Measurements from ENCODE around the gene NUDT16L1.

The NUDT16L1 gene

DNA sequence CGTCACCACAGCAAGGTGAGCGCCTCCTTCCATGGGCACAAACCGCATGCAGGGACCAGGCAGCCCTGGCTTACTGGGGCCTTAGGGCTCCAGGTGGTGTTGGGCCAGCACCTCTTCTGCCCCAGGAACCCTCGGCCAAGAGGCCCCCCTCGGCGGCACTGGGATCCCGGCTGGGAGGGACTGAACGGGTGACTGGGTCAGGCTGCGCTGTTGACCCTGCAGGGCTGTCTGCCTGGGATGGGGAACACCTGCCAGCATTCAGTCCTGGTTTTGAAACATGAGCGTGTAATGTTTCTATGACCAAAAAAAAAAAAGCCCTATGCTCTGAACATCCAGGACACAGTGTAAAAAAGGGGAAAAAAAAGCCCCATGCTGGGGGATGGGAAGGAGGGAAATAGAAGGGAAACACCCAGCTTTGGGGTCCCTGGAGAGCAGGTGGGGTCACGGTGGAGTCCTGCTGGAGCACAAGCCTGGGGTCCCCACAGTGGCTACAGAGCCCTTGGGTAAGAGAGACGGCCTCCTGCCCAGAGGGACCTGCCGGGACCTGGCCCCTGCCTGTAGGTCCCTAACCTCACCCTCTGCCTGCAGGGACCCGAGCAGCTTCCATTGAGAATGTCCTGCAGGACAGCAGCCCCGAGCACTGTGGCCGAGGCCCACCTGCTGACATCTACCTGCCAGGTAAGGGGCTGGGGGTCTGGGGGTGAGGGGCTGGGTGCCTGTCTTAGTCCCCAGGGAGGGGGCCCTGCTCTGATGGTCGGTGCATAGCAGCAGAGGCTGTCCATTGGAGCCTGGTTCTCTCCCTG lies 9.9 kb upstream of the NUDT16L1 start:
- no peak for DNase-seq

DNA sequence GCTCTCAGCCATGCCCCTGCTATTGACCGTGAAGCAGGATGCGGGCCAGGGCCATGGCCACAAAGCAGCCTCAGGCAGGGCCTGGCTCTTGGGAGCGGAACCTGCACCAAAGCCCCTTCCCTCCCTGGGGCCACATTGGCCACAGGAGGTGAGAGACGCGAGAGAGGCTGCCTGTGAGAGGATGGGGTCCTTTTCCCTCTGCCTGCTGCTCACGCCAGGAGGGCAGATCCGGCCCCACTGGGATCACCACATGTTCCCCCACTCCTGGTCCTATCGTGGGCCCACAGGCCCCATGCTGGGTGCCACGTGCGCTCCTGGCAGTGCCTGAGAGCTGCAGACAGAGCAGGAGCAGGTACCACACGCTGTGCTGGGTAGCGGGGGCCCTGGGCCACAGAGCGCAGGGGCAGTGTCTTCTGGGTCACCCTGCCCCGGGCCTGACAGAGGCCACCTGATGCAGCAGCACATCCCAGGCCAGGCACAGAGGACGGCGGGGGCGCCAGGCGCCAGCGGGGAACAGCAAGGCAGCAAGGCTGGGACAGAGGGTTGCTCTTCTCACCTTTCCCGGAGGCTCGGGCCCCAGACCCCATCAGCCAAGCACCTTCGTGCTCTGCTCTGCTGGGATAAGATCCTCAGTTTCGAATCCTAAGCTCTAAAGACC lies 9.2 kb upstream of the NUDT16L1 start:
- DNase-seq = no peak

DNA sequence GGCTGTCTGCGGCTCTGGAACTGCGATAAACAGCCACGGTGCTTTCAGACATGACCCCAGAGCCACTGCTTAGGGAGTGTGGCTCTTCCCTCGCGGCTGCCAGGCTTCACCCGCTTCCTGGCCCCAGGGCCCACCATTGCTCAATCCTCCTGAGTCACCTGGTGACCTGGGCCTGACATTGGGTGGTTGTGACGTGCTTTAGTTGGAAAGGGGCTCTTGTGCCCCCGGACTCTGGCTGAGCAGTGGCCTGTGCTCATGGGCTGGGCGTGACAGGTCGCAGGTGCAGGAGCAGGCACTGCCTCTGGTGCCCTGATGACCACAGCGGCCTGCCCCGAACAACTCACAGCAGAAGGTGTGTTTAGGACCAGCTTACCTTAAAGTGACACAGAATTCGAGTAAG lies 8.6 kb upstream of the NUDT16L1 start:
- no peak for DNase-seq

DNA sequence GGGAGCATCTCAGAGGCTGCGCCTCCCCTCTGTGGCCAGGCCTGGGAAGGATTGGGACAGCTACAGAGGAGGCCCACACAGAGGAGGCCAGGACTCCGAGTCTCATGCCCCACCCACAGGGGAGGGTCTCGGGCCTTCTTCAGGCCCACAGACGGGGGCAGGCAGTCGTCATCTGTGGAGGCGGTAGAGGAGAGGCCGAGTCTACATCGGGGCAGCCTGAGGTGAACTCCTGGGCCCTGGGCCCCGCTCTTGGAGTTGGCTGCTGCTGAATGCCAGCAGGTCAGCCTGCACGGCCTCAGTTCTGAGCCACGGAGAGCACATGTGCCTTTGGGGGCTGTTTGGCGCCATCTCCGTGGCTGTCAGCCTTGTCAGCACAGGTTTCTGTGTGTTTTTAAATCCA lies 8.1 kb upstream of the NUDT16L1 start:
- no peak for DNase-seq

DNA sequence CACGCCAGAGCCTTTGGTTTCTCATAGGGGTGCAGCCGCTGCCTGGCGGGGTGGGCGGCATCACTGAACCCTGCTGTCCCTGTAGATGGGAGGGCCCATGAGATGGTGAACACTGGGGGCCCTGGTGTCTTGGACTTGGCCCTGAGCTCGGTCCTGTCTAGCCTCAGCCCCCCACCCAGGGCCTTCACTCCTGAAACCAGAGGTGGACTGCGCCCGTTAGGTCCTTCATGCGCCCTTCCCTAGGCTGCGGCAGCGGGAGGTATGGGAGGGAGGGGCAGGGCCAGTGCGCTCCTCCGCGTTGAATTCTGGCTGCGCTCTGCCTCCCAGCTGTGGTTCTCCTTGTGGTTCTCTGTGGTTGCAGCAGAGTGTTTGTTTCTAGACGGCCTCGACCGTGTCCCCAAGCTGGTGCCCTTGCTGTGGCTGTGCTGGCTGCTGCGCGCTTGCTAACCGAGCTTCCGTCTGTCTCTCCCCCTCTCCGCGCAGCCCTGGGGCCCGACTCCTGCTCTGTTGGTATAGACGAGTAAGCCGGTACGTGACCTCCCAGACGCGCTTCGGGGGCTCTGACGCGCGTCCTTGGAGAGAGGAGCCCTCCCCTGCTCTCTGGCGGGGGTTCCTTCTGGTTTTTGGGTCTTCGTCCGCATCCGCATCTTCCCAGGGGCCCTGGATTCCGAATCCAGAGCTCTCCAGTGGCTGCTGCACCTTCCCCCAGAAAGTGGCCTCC lies 7.4 kb upstream of the NUDT16L1 start:
- DNase-seq = no peak

DNA sequence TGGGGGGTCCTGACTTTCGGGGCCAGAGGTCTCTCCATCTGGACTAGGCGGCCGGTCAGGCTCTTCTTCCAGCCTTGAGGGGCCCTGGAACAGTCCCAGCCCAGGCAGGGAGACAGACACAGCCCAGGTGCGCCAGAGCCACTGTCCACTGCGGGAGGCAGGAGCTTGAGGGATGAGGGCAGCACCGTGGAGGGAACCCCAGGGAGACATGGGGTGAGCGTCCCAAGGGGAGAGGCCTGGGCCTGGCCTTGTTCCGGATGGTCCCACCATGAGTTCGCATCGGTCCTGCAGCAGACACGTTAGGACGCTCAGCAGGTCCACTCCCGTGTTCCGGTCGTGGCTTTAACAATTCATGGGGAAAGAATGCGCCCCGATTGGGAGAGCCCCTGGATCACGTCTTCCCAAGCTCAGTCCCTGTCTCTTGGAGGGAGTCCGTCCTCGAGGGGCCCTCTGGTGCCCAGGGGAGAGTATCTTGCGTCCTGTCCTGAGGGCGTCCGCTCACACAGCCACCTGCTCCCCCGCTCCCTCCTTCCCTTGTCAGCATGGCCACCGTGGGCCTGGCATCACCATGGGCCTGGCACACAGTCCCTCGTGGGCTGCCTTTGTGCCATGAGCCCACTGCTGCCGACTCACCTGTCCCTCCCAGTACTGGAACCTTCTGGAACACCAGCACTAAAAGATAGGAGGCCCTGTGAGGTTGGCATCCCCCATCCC lies 6.7 kb upstream of the NUDT16L1 start:
- DNase-seq = no peak

DNA sequence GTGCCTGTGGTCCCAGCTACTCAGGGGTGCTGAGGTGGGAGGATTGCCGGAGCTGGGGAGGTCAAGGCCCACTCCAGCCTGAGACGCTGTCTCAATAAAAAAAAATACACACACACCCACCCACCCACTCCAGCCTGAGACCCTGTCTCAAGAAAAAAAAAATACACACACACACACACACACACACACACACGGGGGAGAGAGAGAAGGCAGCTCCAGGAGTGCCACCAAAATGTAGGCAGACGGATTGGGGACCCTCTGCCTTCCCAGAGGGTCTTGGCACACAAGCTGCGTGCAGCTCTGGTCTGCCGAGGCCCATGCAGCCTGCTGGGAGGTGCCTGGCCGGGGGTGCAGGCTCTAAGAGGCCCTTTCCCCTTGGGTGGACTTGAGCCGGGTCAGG lies 5.9 kb upstream of the NUDT16L1 start:
- DNase-seq = no peak

DNA sequence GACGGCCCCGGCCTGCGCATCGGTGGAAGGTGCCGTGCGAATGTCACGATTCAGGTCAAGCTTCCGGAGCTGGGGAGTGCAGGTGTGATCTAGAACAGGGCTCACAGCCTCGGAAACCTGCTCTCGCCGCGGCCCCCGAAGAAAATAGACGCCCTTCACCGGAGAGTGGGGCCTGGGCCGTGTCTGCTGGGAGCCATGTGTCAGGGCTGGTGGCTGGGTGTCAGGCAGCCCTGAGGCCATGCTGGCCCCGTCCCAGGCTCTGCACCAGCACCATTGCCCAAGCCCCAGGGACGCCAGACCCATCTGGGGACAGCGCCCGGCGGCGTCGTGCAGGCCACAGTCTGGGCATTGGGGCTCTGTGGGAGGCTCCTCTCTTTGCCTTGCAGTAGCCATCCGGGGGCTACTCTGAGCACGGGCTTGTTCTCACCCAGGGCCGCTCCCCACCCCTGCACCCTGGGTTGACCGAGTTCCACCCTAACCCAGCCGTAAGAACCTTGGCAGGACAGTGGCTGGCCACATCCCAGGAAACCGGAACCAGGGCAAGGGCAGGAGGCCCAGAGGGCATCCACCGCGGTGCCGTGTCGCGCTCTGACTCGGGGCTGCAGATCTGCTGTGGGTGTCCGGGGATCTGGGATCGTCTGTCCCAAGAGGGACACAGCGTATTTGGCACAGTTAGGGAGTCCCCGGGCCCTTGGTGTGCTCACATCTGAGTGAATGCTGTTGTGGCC lies 5.3 kb upstream of the NUDT16L1 start:
- DNase-seq = no peak

DNA sequence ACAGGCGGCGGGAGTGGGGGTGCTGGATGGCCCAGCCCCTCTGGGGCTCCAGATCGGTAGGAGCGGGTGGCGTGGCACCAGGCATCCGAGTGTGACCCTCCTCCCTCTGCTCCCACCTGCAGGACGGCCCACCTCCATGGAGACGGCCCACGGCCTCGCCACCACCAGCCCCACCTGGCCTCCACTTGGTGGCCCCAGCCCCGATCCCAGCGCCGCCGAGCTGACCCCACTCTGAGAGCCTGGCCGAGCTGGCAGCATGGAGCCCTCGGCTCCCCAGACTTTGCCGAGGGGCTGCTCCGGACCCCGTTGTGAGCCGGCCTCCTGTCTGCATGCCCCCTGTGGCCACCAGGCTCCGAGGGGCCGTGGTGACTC lies 4.7 kb upstream of the NUDT16L1 start:
- no peak for DNase-seq

DNA sequence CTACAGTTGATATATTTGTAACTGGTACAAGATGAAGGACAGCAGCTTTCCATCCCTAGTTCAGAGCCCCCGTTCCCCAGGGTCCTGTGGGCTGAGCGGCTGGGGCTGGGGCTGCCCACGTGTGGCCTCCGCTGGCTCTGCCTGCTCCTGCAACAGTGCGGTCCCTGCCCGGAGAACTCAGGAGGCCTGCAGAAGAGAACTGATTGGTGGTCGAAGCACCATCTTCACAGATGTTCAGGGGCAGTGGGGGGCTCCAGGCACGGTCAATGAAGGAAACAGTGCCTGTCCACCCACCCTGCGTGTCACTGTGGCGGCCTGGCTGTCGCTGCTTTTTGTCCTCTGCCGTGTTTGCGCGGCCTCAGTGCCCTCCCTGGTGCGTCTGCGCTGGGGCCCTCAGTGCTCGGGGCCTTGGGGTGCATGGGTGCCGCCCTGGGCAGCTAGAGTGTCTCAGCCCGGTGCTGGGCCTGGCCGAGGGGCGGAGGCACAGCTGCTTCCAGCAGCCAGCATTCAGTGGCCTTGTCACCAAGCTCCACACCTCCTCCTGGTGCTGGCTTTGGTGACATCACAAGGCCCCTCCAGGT lies 4.2 kb upstream of the NUDT16L1 start:
- DNase-seq = no peak

DNA sequence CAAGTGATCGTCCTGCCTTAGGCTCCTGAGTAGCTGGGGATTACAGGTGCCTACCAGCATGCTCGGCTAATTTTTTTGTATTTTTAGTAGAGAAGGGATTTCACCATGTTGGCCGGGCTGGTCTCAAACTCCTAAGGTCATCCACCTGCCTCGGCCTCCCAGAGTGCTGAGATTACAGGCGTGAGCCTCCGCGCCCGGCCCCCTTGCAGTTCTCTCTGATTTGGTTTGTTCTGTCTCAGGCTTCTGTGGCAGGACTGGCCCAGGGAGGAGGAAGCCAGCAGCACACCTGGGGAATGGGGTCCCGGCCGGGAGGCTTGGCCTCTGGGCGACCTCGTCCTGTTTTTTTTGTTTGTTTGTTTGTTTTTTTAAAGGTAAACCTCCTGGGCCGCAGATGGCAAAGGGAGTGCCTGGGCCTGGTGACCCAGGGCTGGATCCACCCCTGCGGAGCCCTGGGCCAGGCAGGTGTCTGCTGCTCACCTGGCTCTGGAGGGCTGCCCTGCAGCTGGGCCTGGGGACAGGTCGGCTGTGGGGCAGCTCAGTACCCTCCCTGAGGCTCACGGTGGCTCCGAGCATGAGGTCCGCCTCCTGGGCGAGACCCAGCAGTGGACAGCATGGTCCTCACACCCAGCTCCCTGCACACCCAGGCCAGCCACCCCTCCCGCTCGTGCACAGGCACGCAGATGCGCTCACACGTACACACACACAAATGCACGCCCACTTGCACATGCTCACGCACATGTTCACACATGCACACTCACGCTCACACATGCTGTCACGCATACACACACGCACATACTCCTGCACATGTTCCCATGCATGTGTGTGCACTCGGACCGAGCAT lies 3.3 kb upstream of the NUDT16L1 start:
- DNase-seq = no peak

DNA sequence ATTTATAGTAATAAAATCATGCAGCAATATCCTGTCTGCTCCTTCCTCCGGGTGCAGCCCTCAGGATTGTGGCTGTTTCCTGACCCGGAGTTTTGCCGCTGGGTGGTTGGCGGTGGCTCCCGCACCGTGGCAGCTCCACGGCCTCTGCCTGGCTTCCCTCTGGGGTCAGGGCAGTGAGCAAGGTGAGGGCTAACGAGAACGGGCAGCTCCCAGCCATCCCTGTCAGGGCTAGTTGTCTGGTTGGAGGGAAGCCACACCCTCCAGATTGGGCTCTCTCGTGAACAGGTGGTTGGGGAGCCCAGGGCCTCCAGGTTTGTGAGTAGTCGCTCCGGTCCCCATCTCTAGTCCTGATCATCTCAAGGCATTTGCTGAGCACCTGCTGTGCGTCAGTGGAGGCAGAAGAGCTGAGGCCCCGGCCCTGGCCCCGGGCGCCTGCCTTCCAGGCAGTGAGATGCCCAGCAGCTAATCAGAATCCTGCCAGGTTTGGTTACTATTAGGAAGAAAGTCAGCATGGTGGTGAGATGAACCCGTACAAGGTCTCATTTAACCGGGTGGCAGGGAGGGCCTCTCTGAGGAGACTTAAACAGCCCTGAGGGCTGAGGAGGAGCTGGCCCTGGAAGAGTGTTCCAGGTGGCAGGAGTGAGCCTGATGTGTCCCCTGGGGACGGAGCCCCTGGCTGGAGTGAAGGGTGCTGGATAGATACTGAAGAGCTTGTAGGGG lies 2.3 kb upstream of the NUDT16L1 start:
- no peak for DNase-seq

DNA sequence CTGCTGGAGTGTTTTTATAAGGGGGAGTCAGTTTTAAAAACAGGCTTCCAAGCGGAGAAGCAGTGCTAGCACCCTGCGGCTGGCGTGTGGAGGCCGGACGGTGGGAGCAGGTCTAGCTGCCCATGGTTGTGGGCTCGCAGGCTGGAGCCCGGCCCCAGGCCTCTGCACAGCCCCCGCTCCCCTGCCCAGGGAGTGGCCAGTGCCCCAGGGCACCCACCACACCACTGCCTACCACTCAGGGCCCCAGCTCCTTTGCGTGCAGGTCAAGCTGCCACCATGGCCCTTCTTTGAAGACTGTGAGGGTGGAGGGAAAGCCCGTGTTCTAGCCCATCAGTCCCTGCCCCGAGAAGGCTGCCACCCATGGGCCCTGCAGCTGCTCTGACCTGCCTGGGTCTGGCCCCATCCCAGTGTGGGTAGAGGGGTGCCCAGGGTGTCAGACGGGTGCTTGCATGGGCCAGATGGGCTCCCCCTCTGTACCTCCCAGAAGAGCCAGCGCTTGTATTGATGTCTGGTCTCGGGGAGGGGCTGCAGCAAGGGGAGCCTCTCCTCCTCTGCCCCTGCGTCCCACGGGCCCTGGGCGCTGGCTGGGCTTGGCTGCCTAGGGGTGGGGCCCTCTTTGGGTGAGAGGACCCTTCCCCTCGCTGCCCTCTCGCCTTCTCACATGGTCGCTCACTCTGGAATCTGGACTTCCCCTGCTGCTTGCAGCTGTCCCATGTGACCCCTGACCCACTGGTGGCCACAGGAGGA lies 1.5 kb upstream of the NUDT16L1 start:
- DNase-seq = no peak

DNA sequence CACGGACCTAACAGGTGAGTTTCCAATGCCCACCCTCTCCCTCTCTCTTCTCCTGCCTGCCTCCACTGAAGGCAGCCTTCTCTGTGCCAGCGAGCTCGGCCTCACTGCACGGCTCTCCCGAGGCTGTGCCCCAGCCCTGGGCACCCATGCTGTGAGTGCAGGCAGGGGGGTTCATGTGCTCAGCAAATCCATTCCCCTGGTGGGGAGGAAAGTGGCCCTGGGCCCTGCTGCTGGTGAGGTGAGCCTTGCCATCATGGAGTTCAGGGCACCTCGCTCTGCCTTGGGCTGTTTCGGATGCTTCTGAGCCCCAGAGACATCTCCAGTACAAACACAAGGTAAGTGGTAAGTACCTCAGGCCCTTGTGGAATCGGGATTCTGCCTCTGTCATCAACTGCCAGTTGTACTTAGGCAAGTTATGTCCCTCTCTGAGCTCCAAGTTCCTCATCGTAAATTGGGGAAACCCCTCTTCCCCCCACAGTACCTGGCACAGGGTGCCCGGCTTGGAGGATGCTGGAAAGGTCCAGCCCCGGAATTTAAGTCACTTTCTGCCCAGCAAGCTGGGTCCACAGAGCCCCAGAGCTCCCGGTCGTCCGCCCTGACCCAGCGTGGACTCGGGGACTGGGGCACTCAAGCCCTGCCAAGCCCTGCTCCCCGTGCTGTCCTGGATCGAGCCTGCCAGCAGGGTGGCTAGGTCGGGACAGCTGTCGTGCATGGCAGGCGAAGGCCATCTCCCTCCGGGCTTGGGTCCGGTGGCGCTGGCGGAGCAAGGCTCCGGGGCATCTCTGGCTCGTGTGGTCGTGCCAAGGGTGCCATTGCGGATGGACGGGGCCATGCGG lies 684 bp upstream of the NUDT16L1 start:
- no peak for DNase-seq

DNA sequence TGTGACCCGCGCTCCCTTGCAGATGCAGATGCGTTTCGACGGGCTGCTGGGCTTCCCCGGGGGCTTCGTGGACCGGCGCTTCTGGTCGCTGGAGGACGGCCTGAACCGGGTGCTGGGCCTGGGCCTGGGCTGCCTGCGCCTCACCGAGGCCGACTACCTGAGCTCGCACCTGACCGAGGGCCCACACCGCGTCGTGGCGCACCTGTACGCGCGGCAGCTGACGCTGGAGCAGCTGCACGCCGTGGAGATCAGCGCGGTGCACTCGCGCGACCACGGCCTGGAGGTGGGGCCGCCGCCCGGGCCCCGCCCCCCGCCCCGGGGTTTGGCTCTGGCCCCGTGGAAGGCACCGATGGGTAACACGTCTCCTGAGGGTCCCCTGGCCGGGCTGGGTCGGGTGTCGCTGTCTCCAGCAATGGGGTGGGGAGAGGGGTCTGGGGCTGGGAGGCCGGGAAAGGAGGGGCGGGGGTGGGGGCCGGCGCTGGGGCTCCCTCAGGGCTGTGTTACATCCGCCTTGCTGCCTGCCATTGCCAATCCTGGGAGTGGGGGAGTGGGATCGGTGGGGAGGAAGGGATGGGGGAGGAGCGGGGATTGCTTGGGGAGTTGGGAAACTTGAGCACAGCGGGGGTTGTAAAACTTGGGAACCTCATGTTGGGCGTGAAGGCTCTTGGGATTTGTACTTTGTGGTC lies 737 bp downstream of the NUDT16L1 start:
- DNase-seq = peak; percentile 28

DNA sequence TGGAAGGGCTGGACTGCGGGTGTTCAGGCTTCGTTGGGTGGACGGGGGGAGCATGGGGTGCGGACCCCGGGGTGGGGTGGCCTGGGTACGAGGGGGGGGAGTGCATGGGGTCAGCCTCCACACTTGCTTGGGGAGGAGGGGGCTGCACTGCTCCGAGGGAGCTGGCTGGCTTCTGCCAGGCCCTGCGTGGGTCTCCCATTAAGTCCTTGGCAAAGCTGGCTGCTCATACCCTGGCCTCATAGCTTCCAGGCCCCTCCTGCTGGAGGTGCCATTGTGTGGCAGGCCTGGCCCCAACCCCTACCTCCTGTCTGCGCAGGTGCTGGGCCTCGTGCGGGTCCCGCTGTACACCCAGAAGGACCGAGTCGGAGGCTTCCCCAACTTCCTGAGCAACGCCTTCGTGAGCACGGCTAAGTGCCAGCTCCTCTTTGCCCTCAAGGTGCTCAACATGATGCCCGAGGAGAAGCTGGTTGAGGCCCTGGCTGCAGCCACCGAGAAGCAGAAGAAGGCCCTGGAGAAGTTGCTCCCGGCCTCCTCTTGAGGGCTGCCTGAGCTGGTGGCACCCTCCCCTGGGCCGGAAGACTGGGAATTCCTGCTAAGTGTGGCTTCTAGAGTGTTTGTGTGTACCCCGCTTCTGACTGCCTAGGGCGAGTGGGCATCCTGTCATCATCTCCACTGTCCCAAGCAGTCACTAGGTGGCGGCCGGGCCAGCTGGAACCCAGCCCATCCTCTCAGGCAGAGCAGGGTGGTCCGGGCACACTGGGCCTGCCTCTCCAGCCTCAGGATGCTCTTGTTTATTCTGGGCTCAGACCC lies 1.5 kb downstream of the NUDT16L1 start:
- no peak for DNase-seq

All from fibroblast of skin of back (primary cell).